T-helper 1 cell treated with Interleukin-12 subunit alpha and Interleukin-12 subunit beta and Interleukin-4 antibody, amounts not matched to agents 30 μg/mL and 1 μg/mL, for 36 hours (primary cell): ENCODE measurements around the gene ATP10A.
"Not testable (repeated sequence)": the region's sequence is repeated elsewhere in the genome, so short reads cannot be mapped to it uniquely, and the experiment has no call there.

Source experiments
- H3K27ac Mint-ChIP-seq: one replicate; pipeline ENCODE4 v1.8.0; 2021; ENCODE audit warnings: mild to moderate bottlenecking, mixed read lengths
- H3K27me3 Mint-ChIP-seq: one replicate; pipeline ENCODE4 v1.8.0; 2021; ENCODE audit warnings: low read depth, mixed read lengths
- H3K36me3 Mint-ChIP-seq: one replicate; pipeline ENCODE4 v1.8.0; 2021; ENCODE audit warnings: low read depth, mixed read lengths
- H3K4me1 Mint-ChIP-seq: one replicate; pipeline ENCODE4 v1.8.0; 2021; ENCODE audit warnings: low read depth, mixed read lengths
- H3K4me3 Mint-ChIP-seq: one replicate; pipeline ENCODE4 v1.8.0; 2021; ENCODE audit warnings: mild to moderate bottlenecking, moderate library complexity, mixed read lengths
- H3K9me3 Mint-ChIP-seq: one replicate; pipeline ENCODE4 v1.8.0; 2021; ENCODE audit warnings: mixed read lengths

Gene ATP10A

GRCh38 chr15:25892126-25892525 lies 29.0 kb upstream of the ATP10A start:
- no peaks in the 10 kb centered on the region for H3K4me1 Mint-ChIP-seq
- no peak overlapping the region for H3K4me3 Mint-ChIP-seq
- H3K27ac Mint-ChIP-seq = no peak overlapping the region
- no peaks in the 10 kb centered on the region for H3K36me3 Mint-ChIP-seq
- peaks cover 36% of the 10 kb centered on the region for H3K27me3 Mint-ChIP-seq
- H3K9me3 Mint-ChIP-seq = no peaks in the 10 kb centered on the region

DNA sequence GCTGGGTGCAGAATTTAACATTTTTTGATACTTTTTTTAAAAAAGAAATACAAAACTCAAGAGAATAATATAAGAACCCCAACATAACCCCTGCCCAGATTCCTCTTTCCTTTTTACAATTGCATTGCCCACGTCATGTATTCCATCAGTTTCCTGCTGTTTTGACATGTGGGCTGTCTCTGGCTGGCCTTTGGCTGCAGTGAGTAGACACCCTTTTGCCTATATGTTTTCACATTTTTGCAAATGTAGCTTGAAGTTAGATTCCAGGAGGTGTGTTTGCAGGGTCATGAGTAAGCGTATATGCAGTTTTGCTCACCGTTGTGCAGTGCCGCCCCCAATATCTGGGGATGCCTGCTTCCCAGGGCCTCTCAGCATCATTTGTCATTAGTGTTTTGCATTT lies 28.0 kb upstream of the ATP10A start:
- peaks cover 34% of the 10 kb centered on the region for H3K27me3 Mint-ChIP-seq
- no peaks in the 10 kb centered on the region for H3K9me3 Mint-ChIP-seq
- no peak overlapping the region for H3K27ac Mint-ChIP-seq
- no peaks in the 10 kb centered on the region for H3K4me1 Mint-ChIP-seq
- no peak overlapping the region for H3K4me3 Mint-ChIP-seq
- H3K36me3 Mint-ChIP-seq = no peaks in the 10 kb centered on the region

- Mint-ChIP-seq H3K4me1 (no peaks in the 10 kb centered on the region), H3K27ac (no peak overlapping the region), H3K4me3 (no peak overlapping the region), H3K9me3 (no peaks in the 10 kb centered on the region), H3K27me3 (peaks cover 33% of the 10 kb centered on the region), H3K36me3 (no peaks in the 10 kb centered on the region)
Observed at GRCh38 chr15:25890529-25890928, 27.4 kb upstream of the ATP10A start.

GRCh38 chr15:25887870-25888269 lies 24.7 kb upstream of the ATP10A start:
- no peak overlapping the region for H3K27ac Mint-ChIP-seq
- no peaks in the 10 kb centered on the region for H3K36me3 Mint-ChIP-seq

GRCh38 chr15:25886498-25887140 lies 23.5 kb upstream of the ATP10A start:
- Mint-ChIP-seq H3K4me1 (no peaks in the 10 kb centered on the region), H3K27me3 (peaks cover 21% of the 10 kb centered on the region), H3K36me3 (no peaks in the 10 kb centered on the region), H3K27ac (no peak overlapping the region), H3K9me3 (no peaks in the 10 kb centered on the region), H3K4me3 (no peak overlapping the region)

More at GRCh38 chr15:25887870-25888269, 24.7 kb upstream of the ATP10A start:
- Mint-ChIP-seq H3K4me1 (no peaks in the 10 kb centered on the region), H3K27me3 (peaks cover 21% of the 10 kb centered on the region), H3K4me3 (no peak overlapping the region), H3K9me3 (no peaks in the 10 kb centered on the region)

DNA sequence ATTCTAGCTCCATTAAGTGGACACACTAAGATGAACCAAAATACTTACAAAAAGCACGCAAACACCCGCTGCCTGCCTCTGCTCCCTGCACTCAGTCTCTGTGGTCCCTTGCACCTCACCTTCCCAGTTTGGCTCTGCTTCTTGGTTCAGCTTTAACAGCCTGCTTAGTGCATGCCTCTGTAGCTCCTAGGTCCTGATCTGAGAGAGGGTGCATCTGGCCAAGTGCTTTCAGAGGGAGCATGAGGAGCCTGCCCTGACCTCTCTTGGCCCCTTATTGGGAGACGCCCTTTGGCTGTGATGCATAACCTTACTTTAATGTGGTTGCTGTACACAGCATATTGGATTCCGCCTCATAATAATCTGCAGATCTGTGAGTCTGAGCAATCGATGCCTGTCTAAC lies 21.2 kb upstream of the ATP10A start:
- Mint-ChIP-seq H3K27ac (no peak overlapping the region), H3K36me3 (no peaks in the 10 kb centered on the region), H3K9me3 (no peaks in the 10 kb centered on the region), H3K4me1 (peaks cover 2% of the 10 kb centered on the region), H3K4me3 (no peak overlapping the region), H3K27me3 (peaks cover 18% of the 10 kb centered on the region)

DNA sequence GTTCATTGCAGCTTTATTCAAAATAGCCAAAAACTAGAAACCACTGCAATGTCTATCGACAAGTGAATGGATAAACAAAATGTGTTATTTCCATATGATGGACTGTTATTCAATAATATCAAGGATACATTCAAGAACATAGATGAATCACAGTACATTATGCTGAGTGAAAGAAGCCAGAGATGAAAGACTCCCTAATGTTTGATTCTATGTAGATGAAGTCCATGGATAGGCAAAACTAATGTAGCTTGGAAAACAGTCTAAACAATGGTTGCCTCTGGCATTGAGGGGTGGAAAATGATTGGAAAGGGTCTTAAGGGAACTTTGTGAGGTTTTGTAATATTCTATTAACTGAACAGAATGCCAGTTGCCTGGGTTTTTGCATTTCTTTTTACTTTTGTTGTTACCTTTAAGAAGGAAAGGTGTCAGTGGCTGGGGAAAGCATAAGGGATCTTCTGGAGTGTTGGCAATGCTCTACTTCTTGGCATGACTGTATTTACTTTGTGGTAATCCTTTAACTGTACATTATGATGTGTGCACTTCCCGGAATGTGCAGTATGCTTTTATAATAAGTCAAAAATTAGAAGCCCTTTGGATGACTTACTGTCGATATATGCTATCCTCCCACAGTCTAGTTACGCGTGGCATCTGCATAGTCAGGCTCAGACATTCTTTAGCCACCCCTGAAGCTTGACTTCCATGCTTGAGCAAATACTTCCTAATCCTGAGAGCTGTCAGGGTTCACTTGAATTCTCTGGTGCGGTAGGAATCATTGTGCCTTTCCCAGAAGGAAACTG lies 20.5 kb upstream of the ATP10A start:
- no peaks in the 10 kb centered on the region for H3K9me3 Mint-ChIP-seq
- H3K27ac Mint-ChIP-seq = no peak overlapping the region
- H3K36me3 Mint-ChIP-seq = no peaks in the 10 kb centered on the region
- no peak overlapping the region for H3K4me3 Mint-ChIP-seq
- H3K27me3 Mint-ChIP-seq = peaks cover 18% of the 10 kb centered on the region
- H3K4me1 Mint-ChIP-seq = peaks cover 2% of the 10 kb centered on the region

DNA sequence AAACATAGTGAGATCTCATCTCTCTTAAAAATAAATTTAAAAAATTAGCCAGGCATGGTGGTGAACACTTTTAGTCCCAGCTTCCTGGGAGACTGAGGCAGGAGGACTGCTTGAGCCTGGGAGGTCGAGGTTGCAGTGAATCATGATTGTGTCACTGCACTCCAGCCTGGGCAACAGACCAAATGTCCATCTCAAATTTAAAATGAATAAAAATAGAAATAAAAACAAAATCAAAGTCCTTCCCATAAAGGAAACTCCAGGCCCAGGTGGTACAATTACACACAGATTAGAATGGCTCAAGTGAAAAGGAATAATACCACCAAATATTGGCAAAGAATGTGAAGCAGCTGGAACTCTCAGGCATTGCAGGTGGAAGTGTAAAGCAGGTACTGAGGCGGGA lies 19.3 kb upstream of the ATP10A start:
- Mint-ChIP-seq H3K36me3 (no peaks in the 10 kb centered on the region), H3K4me3 (no peak overlapping the region), H3K27ac (no peak overlapping the region), H3K9me3 (no peaks in the 10 kb centered on the region), H3K27me3 (peaks cover 9% of the 10 kb centered on the region), H3K4me1 (peaks cover 2% of the 10 kb centered on the region)

DNA sequence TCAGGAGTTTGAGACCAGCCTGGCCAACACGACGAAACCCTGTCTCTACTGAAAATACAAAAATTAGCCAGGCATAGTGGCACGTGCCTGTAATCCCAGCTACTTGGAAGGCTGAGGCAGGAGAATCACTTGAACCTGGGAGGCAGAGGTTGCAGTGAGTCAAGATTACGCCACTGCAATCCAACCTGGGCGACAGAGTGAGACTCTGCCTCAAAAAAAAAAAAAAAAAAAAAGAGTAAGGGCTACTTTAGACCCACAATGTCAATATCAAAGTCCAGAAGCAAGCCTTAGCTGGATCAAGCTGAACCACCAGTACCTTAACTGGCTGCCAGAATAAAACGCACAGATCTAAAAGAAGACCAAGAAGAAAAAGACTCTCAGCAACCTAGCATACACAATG lies 17.8 kb upstream of the ATP10A start:
- H3K27me3 Mint-ChIP-seq, H3K4me3 Mint-ChIP-seq, H3K9me3 Mint-ChIP-seq, H3K36me3 Mint-ChIP-seq, H3K27ac Mint-ChIP-seq, H3K4me1 Mint-ChIP-seq: not testable (repeated sequence)

DNA sequence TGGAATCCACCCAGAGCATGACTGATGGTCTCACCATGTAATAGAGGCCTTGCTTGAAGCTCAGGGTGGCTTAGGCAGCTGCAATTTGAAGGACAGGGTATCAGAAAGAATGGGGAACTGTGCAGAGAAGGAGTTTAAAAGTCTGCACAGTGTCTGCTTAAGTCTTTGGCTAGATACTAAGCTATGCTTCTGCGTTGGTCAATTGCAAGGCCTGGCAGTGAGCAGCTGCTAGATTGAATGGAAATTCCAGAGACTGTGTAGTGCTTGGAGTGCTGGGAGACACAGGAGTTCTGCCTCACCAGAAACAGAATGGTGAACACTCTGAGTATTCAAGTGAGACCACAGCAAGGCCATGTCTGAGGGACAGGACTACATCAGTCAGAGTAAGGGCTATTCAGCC lies 17.3 kb upstream of the ATP10A start:
- peaks cover 5% of the 10 kb centered on the region for H3K27me3 Mint-ChIP-seq
- H3K9me3 Mint-ChIP-seq = no peaks in the 10 kb centered on the region
- H3K4me3 Mint-ChIP-seq = no peak overlapping the region
- no peak overlapping the region for H3K27ac Mint-ChIP-seq
- H3K36me3 Mint-ChIP-seq = no peaks in the 10 kb centered on the region
- H3K4me1 Mint-ChIP-seq = peaks cover 2% of the 10 kb centered on the region

GRCh38 chr15:25879438-25879837 lies 16.3 kb upstream of the ATP10A start:
- Mint-ChIP-seq H3K4me3 (no peak overlapping the region), H3K27ac (no peak overlapping the region), H3K27me3 (peaks cover 5% of the 10 kb centered on the region), H3K4me1 (peaks cover 2% of the 10 kb centered on the region), H3K36me3 (no peaks in the 10 kb centered on the region), H3K9me3 (no peaks in the 10 kb centered on the region)

- H3K4me1 Mint-ChIP-seq = peaks cover 2% of the 10 kb centered on the region
- no peaks in the 10 kb centered on the region for H3K9me3 Mint-ChIP-seq
- H3K36me3 Mint-ChIP-seq = no peaks in the 10 kb centered on the region
- H3K27me3 Mint-ChIP-seq = no peaks in the 10 kb centered on the region
- no peak overlapping the region for H3K27ac Mint-ChIP-seq
- H3K4me3 Mint-ChIP-seq = no peak overlapping the region
Observed at GRCh38 chr15:25877681-25878080, 14.6 kb upstream of the ATP10A start.

DNA sequence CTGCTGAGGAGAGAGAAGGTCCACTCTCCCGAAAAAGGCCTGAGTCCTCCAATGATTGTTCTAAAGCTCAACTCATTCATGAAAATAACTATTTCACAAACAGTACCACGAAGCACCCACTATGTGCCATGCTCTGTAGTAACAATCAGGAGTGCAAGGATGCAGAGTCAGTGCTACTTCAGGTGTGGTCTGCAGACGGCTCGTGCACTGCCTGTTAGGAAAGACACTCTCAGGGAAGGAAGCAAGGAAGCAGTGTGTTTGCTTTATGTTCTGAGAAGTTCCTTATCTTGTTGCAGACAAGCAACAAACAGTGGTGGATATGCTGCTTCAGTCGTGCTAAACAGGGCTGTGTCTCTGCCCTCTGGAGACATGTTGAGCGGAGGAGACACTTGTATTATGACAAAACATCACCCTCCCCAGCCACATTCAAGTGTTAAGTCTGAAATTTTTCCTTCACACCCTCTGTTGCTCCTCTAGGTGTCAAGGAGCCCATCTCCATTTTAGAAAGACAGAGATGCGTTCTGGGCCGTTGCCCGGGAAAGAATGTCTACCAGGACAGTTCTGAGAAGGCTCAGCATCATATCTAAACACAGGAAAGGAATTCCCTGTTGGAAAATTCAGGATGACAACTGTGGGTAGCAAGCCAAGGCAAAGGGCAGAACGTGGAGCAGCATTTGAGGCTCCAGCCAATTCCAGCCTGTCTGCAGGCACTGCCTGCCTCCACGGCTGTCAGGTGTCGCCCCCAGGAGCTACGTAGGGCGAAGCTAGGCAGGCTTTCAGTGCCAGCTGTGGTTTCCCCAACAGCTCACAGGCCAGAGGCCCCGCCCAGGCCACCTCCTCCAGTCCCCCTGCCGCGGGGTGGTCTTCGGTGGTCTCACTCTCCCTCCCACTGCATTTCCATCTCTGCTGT lies 13.4 kb upstream of the ATP10A start:
- H3K4me3 Mint-ChIP-seq = no peak overlapping the region
- no peaks in the 10 kb centered on the region for H3K36me3 Mint-ChIP-seq
- H3K9me3 Mint-ChIP-seq = no peaks in the 10 kb centered on the region
- H3K4me1 Mint-ChIP-seq = peaks cover 2% of the 10 kb centered on the region
- H3K27ac Mint-ChIP-seq = no peak overlapping the region
- no peaks in the 10 kb centered on the region for H3K27me3 Mint-ChIP-seq

GRCh38 chr15:25875566-25875965 lies 12.4 kb upstream of the ATP10A start:
- Mint-ChIP-seq H3K27ac (no peak overlapping the region), H3K9me3 (no peaks in the 10 kb centered on the region), H3K27me3 (no peaks in the 10 kb centered on the region), H3K4me3 (no peak overlapping the region), H3K36me3 (no peaks in the 10 kb centered on the region), H3K4me1 (peaks cover 2% of the 10 kb centered on the region)
